ENCODE data around the gene CEP70. TPM values are rescaled to one million over a fixed set of nuclear protein-coding genes. Genes with fewer than 3 reads are reported as not detected.
A peak's percentile ranks its signal among the peaks of the same experiment; 100 is the strongest.

CEP70 gene, protein sequence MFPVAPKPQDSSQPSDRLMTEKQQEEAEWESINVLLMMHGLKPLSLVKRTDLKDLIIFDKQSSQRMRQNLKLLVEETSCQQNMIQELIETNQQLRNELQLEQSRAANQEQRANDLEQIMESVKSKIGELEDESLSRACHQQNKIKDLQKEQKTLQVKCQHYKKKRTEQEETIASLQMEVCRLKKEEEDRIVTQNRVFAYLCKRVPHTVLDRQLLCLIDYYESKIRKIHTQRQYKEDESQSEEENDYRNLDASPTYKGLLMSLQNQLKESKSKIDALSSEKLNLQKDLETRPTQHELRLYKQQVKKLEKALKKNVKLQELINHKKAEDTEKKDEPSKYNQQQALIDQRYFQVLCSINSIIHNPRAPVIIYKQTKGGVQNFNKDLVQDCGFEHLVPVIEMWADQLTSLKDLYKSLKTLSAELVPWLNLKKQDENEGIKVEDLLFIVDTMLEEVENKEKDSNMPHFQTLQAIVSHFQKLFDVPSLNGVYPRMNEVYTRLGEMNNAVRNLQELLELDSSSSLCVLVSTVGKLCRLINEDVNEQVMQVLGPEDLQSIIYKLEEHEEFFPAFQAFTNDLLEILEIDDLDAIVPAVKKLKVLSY
- 59.8 and 101 TPM in 2 replicates for total RNA-seq (ENCODE audit: low replicate concordance)

DNA sequence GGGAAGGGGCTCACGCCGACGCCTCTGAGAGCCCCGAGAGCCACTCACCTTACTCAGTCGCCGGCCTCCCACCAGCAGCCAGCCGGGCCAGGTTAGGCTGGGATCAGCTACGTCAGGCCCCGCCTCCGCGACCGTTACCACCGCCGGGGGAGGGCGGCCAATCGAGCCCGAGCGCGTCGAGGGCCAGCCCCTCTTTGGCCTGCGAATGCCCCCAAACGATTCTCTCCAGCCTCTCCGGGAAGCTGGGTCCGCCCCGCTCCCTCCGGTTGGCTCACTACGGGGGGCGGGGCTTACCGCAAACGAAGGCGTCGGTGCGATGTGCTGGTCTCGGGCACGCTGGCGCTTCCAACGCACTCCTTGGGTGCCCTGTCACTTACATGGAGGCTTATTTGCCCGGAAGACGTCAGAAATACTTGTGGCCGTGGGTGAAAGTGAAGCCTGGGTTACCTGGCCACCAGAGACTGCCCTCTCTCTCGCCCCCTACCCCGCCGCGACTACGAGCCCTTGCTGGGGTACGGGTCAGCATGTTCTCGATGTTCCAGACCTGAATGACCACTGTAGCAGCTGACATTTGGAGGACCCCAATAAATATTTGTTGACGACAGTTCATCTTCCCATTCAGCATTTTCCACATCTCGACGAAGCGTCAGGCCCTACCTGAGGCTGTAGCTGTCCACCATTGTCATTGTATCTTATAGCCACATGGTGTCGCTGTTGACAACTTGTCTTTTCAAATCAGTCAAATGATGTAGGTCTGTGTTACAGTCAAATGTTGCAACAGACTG, at the start of gene CEP70:
Gene CEP70, minus strand, starts transcription at position 111 of the 785 bp plus-strand sequence. CDS start 21,333 bp downstream, outside the sequence.
- peak within 1 kb of the TSS; percentile 80 for H3K4me3 ChIP-seq
- Mint-ChIP-seq H3K4me1 (peaks cover 12% of the 10 kb centered on the region), H3K4me3 (peak within 1 kb of the TSS; percentile 95), H3K9me3 (no peaks in the 10 kb centered on the region), H3K27ac (peak within 1 kb of the TSS; percentile 43), H3K36me3 (no peaks in the 10 kb centered on the region), H3K27me3 (ENCODE audit: insufficient read depth, low read depth) (peaks cover 7% of the 10 kb centered on the region)
- H3K27me3 ChIP-seq: no peaks in the 10 kb centered on the region
- peak within 1 kb of the TSS; percentile 81 for H3K4me2 ChIP-seq
- H3K36me3 ChIP-seq: no peaks in the 10 kb centered on the region
- H2AFZ ChIP-seq (replicated peaks): peak within 1 kb of the TSS; percentile 91
- no peaks in the 10 kb centered on the region for H4K20me1 ChIP-seq (ENCODE audit: low read depth)
- H3K9me3 ChIP-seq (ENCODE audit: low read depth): no peaks in the 10 kb centered on the region
- H3K9ac ChIP-seq: peak within 1 kb of the TSS; percentile 39
- TF ChIP-seq EZH2 (IDR thresholded peaks at IDR 0.05): peak; percentile 3
- no peak for TF ChIP-seq EZH2phosphoT487 (IDR thresholded peaks at IDR 0.05)
- peak; percentile 93 for TF ChIP-seq CTCF (IDR thresholded peaks at IDR 0.05)
- DNase-seq (ENCODE audit: low spot score): peak; percentile 97
- H3K27ac ChIP-seq: no peak within 1 kb of the TSS
- H3K79me2 ChIP-seq (ENCODE audit: low read depth): peaks cover 17% of the 10 kb centered on the region
- peaks cover 8% of the 10 kb centered on the region for H3K4me1 ChIP-seq
- H3F3A ChIP-seq (ENCODE audit: low read depth): peaks cover 14% of the 10 kb centered on the region

GRCh38 chr3:138642927-138643253, 48.8 kb upstream of the CEP70 start:
- no peak overlapping the region for H3K27ac ChIP-seq
- no peaks in the 10 kb centered on the region for H4K20me1 ChIP-seq (ENCODE audit: low read depth)
- no peak for DNase-seq (ENCODE audit: low spot score)
- Mint-ChIP-seq H3K36me3 (peaks cover 7% of the 10 kb centered on the region), H3K9me3 (peaks cover 50% of the 10 kb centered on the region), H3K27me3 (ENCODE audit: insufficient read depth, low read depth) (peaks cover 4% of the 10 kb centered on the region), H3K4me1 (no peaks in the 10 kb centered on the region), H3K27ac (no peak overlapping the region), H3K4me3 (no peak overlapping the region)
- no peak overlapping the region for H3K4me3 ChIP-seq
- H3K36me3 ChIP-seq: no peaks in the 10 kb centered on the region
- H3K79me2 ChIP-seq (ENCODE audit: low read depth): no peaks in the 10 kb centered on the region
- no peak overlapping the region for H2AFZ ChIP-seq (replicated peaks)
- no peak for TF ChIP-seq CTCF (IDR thresholded peaks at IDR 0.05)
- H3K4me1 ChIP-seq: no peaks in the 10 kb centered on the region
- H3K9ac ChIP-seq: no peak overlapping the region
- H3K27me3 ChIP-seq: no peaks in the 10 kb centered on the region
- H3K9me3 ChIP-seq (ENCODE audit: low read depth): peaks cover 41% of the 10 kb centered on the region
- H3F3A ChIP-seq (ENCODE audit: low read depth): no peaks in the 10 kb centered on the region
- H3K4me2 ChIP-seq: no peak overlapping the region

- peaks cover 4% of the 10 kb centered on the region for H3K27me3 Mint-ChIP-seq (ENCODE audit: insufficient read depth, low read depth)
- no peak overlapping the region for H3K4me2 ChIP-seq
- H3K36me3 ChIP-seq: no peaks in the 10 kb centered on the region
- no peak for TF ChIP-seq EZH2 (IDR thresholded peaks at IDR 0.05)
- no peak for TF ChIP-seq CTCF (IDR thresholded peaks at IDR 0.05)
- TF ChIP-seq EZH2phosphoT487 (IDR thresholded peaks at IDR 0.05): no peak
- H3K79me2 ChIP-seq (ENCODE audit: low read depth): no peaks in the 10 kb centered on the region
- no peak overlapping the region for H3K27ac ChIP-seq
- H3K4me3 Mint-ChIP-seq: no peak overlapping the region
- H2AFZ ChIP-seq (replicated peaks): no peak overlapping the region
- H3K36me3 Mint-ChIP-seq: peaks cover 7% of the 10 kb centered on the region
- peaks cover 41% of the 10 kb centered on the region for H3K9me3 ChIP-seq (ENCODE audit: low read depth)
- H3K4me3 ChIP-seq: no peak overlapping the region
- no peak overlapping the region for H3K27ac Mint-ChIP-seq
- H4K20me1 ChIP-seq (ENCODE audit: low read depth): no peaks in the 10 kb centered on the region
- H3K9me3 Mint-ChIP-seq: peaks cover 47% of the 10 kb centered on the region
- no peak for DNase-seq (ENCODE audit: low spot score)
- H3F3A ChIP-seq (ENCODE audit: low read depth): no peaks in the 10 kb centered on the region
- no peaks in the 10 kb centered on the region for H3K4me1 ChIP-seq
- no peak overlapping the region for H3K9ac ChIP-seq
- no peaks in the 10 kb centered on the region for H3K27me3 ChIP-seq
- no peaks in the 10 kb centered on the region for H3K4me1 Mint-ChIP-seq
These were observed 48.3 kb upstream of the CEP70 start for GRCh38 chr3:138642226-138642926.
